ENCODE results near the gene SWI5. TPM values are rescaled to one million over a fixed set of nuclear protein-coding genes. Genes with fewer than 3 reads are reported as not detected.
A peak's percentile ranks its signal among the peaks of the same experiment; 100 is the strongest.

Gene SWI5
- total and polyA plus RNA-seq, 9 of the 15 experiments (the other 6 are each of a cell fraction or from before 2014, with no cell fraction given): 62.8 to 133 (median 95.9) TPM

GRCh38 chr9:128249908-128250838 is 25.9 kb upstream of the SWI5 start (continued):
- TF ChIP-seq RBM34 (IDR thresholded peaks at IDR 0.05; ENCODE audit: borderline replicate concordance, insufficient read depth, low read length): no peak
- no peak for TF ChIP-seq RBFOX2 (IDR thresholded peaks at IDR 0.05; ENCODE audit: low read depth, low read length)
- no peak; the same call in 1 of the 2 replicates for TF ChIP-seq DNMT1 (IDR thresholded peaks at IDR 0.05)
- TF ChIP-seq ZNF398 (CRISPR knock-in tag; IDR thresholded peaks at IDR 0.05): no peak
- TF ChIP-seq POLR2B (IDR thresholded peaks at IDR 0.05; ENCODE audit: low read depth, partially characterized antibody): no peak
- TF ChIP-seq ZNF121 (CRISPR knock-in tag; conservative IDR thresholded peaks at IDR 0.05): no peak
- TF ChIP-seq TARDBP (IDR thresholded peaks at IDR 0.05): no peak
- TF ChIP-seq TAL1 (IDR thresholded peaks at IDR 0.05): no peak
- TF ChIP-seq TAF9B (IDR thresholded peaks at IDR 0.05; ENCODE audit: partially characterized antibody): no peak
- no peak for TF ChIP-seq FOSL1 (tag; conservative IDR thresholded peaks at IDR 0.05)
- TF ChIP-seq SRSF9 (IDR thresholded peaks at IDR 0.05; ENCODE audit: borderline replicate concordance, low read depth, low read length): no peak
- TF ChIP-seq SOX6 (IDR thresholded peaks at IDR 0.05): no peak
- no peak for TF ChIP-seq ZNF274 (IDR thresholded peaks at IDR 0.05; ENCODE audit: borderline replicate concordance, low read depth, low read length)
- TF ChIP-seq ETV6 (IDR thresholded peaks at IDR 0.05; ENCODE audit: borderline replicate concordance in 1 of 2, low read depth in 2 of 2, low read length in 1 of 2): no peak
- TF ChIP-seq ETV6 (CRISPR knock-in tag; IDR thresholded peaks at IDR 0.05; ENCODE audit: borderline replicate concordance): no peak
- peak; percentile 62; the same call in 1 of the 2 replicates for TF ChIP-seq PHF8 (IDR thresholded peaks at IDR 0.05; ENCODE audit: borderline replicate concordance, low read length)
- TF ChIP-seq FOXK1 (CRISPR knock-in tag; IDR thresholded peaks at IDR 0.05; ENCODE audit: borderline replicate concordance): no peak
- TF ChIP-seq STAT5A (IDR thresholded peaks at IDR 0.05; ENCODE audit: borderline replicate concordance, low read length): no peak
- no peak for TF ChIP-seq PHB2 (IDR thresholded peaks at IDR 0.05; ENCODE audit: low read depth)
- TF ChIP-seq POU5F1 (IDR thresholded peaks at IDR 0.05; ENCODE audit: borderline replicate concordance, low read depth, low read length, partially characterized antibody): no peak
- TF ChIP-seq CHD1 (IDR thresholded peaks at IDR 0.05; ENCODE audit: low read length): peak; percentile 57
- TF ChIP-seq HDAC8 (tag; IDR thresholded peaks at IDR 0.05): no peak; the same call in 1 of the 2 replicates
- TF ChIP-seq ZNF512 (tag; IDR thresholded peaks at IDR 0.05): no peak
- TF ChIP-seq BACH1 (tag; IDR thresholded peaks at IDR 0.05): no peak
- no peak for TF ChIP-seq SNRNP70 (optimal IDR thresholded peaks at IDR 0.05; ENCODE audit: low read depth, low read length)
- TF ChIP-seq NELFE (IDR thresholded peaks at IDR 0.05; ENCODE audit: insufficient read depth, insufficient read length): no peak
- no peak for TF ChIP-seq ELF2 (CRISPR knock-in tag; IDR thresholded peaks at IDR 0.05)
